GM12872 (cell line): Measurements from ENCODE around the gene XPC.

ENCODE experiments used
- TF ChIP-seq, protein P1 (sequence below): IDR thresholded peaks from 3 replicates; pipeline ENCODE4 v1.5.1; 2011; ENCODE audit warnings: low read depth, mild to moderate bottlenecking, low read length, moderate library complexity; ENCODE audit not compliant: insufficient read depth

The XPC gene

DNA sequence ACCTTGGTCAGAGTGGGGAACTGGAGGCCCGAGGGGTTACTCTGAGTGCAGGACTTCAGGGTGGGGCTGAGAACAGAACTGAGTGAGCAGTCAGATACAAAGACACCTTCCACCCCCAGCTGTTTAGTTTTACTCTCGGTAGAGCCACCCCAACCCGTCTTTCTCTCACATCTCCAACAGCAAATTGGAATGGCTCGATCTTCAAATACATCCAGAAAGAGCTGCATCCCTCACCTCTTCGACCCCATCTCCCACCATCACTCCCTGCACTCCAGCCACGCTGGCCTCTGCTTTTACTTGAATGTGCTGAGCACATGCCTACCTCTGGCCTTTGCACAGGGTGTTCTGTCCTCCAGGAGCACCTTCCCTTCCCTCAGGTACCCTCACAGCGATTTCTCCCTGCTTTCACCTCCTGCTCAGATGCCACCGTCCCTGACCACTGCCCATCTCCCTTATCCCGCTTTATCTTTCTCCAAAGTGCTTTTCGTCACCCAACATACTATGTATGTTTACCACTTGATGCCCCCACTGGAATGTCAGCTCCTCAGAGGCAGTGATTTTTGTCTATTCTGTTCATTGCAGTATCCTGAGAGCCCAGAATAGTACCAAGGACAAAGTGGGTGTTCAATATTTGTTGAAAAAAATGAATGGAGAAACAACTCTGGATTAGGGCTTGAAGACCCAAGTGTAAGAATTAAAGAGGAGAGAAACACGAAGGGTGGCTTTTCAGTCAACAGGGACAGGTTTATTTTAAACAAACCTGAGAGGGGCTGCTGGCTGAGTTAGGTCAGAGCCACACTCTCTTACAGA, 58.1 kb downstream of the XPC start:
- TF ChIP-seq, protein P1, sequence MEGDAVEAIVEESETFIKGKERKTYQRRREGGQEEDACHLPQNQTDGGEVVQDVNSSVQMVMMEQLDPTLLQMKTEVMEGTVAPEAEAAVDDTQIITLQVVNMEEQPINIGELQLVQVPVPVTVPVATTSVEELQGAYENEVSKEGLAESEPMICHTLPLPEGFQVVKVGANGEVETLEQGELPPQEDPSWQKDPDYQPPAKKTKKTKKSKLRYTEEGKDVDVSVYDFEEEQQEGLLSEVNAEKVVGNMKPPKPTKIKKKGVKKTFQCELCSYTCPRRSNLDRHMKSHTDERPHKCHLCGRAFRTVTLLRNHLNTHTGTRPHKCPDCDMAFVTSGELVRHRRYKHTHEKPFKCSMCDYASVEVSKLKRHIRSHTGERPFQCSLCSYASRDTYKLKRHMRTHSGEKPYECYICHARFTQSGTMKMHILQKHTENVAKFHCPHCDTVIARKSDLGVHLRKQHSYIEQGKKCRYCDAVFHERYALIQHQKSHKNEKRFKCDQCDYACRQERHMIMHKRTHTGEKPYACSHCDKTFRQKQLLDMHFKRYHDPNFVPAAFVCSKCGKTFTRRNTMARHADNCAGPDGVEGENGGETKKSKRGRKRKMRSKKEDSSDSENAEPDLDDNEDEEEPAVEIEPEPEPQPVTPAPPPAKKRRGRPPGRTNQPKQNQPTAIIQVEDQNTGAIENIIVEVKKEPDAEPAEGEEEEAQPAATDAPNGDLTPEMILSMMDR = no peak

DNA sequence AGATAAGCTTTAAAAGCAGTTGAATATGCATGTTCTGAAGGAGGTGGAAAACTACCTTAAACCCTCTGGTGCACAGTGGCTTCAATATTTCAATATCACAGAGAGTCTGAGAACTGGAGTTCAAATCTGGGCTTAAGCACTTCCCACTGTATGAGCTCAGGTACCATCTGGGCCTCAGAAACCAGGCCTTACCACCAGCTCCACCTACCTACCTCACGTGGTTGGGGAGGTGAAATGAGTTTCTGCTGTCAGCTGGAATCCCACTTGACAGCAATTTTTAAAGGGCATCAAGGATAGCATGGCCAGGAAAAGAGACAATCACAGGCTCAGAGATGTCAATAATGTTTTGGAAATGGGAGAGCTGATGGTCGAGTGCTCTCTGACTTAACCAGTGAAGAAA, 58.8 kb downstream of the XPC start:
- TF ChIP-seq, protein P1 = no peak

DNA sequence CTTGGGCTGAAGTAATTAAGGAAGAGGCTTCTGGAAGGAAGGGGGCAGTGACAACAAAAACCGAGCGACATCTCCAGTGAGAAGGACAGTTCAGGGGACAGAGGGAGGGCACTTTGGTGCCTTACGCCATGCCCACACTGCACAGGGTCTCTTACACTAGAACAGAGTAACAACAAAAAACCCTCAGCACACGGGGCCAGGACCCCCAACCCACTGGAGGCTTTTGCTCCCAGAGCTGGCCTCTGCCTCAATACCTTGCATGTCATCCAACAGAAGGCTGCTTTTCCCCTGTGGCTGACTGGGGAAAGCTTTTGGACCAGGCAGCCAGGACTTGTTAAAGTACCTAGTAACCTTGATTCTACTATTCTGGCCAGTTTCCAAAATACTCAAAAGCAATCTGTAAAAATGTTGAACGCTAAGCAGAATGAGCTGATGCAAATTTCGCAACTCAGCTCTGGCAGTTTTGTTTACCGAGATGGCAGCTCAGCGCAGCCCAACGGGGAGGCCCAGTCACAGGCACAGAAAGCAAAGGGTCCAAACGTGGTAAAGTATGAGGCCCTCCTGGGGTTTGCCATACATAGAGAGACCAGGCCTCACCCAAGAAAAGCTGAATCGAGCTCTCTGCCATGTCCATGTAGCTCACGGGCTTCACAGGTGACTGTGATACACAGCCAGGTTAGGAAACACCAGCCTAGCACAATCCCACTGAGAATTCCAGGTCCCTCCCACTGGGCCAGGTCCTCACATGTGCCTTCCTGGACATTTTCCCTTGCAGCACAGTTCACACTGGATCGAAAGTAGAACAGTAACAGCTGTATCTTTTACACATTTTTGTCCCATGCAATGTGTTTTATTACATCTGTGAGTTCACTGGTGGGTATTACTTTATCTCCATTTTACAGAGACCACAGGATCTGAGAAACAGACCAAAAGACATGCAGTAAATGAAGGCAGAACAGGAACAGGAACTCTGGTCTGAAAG, 59.7 kb downstream of the XPC start:
- TF ChIP-seq, protein P1 = no peak

DNA sequence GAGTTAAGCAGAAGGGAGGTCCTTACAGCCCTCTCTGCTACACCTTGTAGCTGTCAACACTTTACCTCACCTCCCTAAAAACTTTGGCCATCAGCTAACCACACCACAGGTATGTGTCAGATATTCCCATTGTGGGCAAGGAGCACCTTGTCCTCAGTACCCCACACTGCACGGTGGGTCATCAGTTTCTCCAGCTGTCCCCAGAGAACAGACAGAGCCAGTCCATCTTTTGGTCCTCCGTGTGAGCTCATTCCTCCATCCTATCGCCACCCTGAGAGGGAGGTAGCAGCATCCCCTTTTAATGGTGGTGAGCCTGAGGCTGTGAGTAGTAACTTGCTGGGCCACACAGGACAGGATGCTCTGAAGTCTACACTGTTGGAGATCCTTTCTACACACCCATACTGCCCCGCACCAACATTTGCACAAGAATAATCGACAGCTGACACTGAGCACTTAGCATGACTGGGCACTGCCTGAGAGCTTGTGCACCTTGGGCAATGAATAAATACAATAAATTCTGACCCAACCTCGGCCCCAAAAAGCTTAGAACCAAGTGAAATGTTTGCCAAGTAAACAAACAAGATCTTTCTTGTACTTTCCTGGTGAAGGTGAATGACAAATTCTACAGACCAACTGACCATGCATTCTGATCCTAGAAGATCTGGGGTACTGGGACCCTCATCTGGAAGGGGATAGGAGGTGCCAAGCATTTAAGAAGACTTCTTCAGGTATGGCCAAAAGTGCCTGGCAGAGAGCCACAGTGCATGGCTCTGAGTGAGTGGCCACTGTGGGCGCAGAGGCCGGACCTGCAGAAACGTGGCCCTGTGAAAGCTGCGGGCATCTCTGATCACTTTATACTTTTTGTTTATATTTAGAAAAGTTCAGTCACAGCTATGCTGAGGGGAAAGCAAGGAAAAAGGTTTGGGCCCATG, 60.7 kb downstream of the XPC start:
- TF ChIP-seq, protein P1 = no peak

DNA sequence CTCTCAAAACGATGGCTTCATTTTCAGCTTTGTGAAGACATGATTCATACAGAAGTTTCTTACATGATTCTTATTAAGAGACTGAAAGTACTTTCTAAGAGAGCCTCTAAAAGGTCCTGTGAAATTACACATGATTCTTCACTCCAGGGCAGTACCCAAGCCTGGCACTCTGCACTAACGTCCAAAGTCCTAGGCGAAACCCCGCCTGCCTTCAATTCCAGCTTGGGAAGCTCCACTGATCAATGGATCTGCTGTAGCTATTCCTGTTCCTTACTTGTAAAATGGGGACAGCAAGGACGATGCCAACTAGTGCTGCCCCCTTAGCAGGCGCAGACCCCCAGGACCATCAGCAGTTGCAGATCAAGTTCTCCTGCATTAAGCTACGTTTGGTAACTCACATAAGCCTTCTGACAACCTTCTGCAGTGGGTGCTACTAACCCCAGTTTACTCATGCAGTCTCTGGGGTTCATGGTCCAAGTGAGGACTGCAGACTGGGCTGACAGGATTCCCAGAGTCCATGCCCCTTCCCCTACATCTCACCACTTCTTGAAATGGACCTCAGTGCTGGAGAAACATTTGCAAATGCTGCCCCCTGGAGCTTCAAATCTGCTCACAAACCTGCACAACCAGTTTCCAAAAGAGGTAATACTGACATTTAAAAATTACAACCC, 64.3 kb downstream of the XPC start:
- TF ChIP-seq, protein P1 = no peak

DNA sequence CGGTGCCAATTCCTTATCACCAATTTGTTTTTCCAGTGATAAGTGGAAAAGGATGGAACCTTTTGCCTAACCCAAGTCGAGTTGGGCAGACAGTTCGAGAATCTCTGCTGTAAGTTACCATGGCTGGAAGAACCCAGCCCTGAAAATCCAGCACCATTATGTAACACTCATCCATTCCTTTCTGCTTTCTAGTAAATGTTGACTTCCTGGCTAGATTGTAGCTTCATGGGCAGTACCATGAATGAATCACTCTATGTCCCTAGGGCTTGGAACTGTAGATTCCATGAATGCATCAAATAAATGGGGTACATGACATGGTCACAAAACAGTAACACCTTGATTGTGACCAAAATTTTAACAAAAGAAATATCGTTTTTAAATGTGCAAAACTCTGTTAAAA, 67.7 kb downstream of the XPC start:
- TF ChIP-seq, protein P1 = no peak
